Central memory CD8-positive, alpha-beta T cell (primary cell): ENCODE results near the gene STAB1.

ENCODE experiments used
- ATAC-seq: fragments of 150-1000 bp; cut with Tn5 transposase; replicated peaks from 2 replicates; pipeline ENCODE4 v1.10.0; 2022; ENCODE audit warnings: mild to moderate bottlenecking, moderate FRiP score, moderate number of reproducible peaks; ENCODE audit not compliant: poor library complexity, severe bottlenecking; ENCODE audit errors: extremely low read depth
- DNase-seq, 2 donors: peaks; one replicate each; pipeline ENCODE4 v3.0.0; 2021; ENCODE audit warnings: low spot score in 2 of 2
- H3K27ac Mint-ChIP-seq: one replicate; pipeline ENCODE4 v1.8.0; 2022; ENCODE audit warnings: low read depth, mild to moderate bottlenecking, moderate library complexity, mixed read lengths
- H3K27me3 Mint-ChIP-seq: one replicate; pipeline ENCODE4 v1.8.0; 2022; ENCODE audit warnings: mixed read lengths
- H3K36me3 Mint-ChIP-seq: one replicate; pipeline ENCODE4 v1.8.0; 2022; ENCODE audit warnings: mild to moderate bottlenecking, moderate library complexity, mixed read lengths; ENCODE audit not compliant: insufficient read depth
- H3K4me1 Mint-ChIP-seq: one replicate; pipeline ENCODE4 v1.8.0; 2022; ENCODE audit warnings: mixed read lengths
- H3K4me3 Mint-ChIP-seq: one replicate; pipeline ENCODE4 v1.8.0; 2022; ENCODE audit warnings: mild to moderate bottlenecking, moderate library complexity, mixed read lengths
- H3K9me3 Mint-ChIP-seq: one replicate; pipeline ENCODE4 v1.8.0; 2022; ENCODE audit warnings: mixed read lengths

The STAB1 gene

DNA sequence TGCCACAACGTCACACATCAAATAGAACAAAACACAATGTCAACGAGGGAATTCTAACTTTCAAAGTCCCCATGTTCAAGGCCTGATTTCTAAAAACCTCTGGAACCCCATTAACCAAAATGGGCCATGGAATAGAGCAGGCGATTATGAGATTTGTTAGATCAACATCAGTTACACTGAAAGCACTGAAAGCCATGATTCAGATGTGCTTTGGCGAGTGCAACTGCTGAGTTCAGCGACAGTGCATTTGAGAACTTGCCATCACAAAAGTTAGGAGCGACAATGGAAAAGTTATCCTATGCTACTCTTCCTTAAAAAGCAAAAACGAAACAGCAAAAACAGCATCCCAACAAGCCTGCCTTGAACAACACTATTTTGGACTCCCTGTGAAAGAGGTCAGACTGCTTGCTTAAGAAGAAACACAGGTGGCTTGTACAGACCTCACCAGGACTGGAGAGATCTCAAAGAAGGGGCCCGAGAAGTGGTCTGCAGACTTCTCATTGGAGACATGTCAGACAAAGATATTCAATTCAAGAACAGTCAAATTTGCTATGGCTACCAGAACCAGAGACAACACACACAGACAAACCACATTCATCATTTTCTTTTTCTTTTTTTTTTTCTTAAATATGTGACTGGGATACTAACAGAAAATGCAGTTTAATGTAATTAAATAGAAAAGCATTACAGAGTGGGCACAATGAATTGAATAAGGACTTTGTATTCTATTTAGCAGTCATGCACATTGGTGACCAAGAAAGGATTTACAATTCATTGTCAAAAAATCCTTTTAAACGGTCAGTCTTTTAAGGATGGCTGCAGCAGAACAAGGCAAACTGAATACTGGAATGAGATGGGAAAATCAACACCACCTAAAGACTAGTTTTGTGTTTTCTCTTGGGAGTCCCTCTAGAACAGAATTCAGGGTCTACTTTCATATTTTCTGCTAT lies 62.1 kb downstream of the STAB1 start:
- Mint-ChIP-seq H3K4me3 (no peak overlapping the region), H3K27me3 (no peaks in the 10 kb centered on the region), H3K36me3 (peaks cover 45% of the 10 kb centered on the region), H3K27ac (peak overlapping the region; percentile 46), H3K9me3 (no peaks in the 10 kb centered on the region), H3K4me1 (no peaks in the 10 kb centered on the region)
- DNase-seq (no peak), ATAC-seq (no peak)

- Mint-ChIP-seq H3K9me3 (no peaks in the 10 kb centered on the region), H3K27ac (peak overlapping the region; percentile 42), H3K36me3 (peaks cover 51% of the 10 kb centered on the region), H3K27me3 (no peaks in the 10 kb centered on the region), H3K4me1 (no peaks in the 10 kb centered on the region), H3K4me3 (no peak overlapping the region)
- DNase-seq = no peak
- no peak for ATAC-seq
Measured at GRCh38 chr3:52558436-52558835, 63.3 kb downstream of the STAB1 start.

- no peaks in the 10 kb centered on the region for H3K27me3 Mint-ChIP-seq
- DNase-seq (no peak), ATAC-seq (no peak)
- H3K4me3 Mint-ChIP-seq = no peak overlapping the region
- H3K9me3 Mint-ChIP-seq = no peaks in the 10 kb centered on the region
- peaks cover 55% of the 10 kb centered on the region for H3K36me3 Mint-ChIP-seq
- H3K27ac Mint-ChIP-seq = no peak overlapping the region
- H3K4me1 Mint-ChIP-seq = no peaks in the 10 kb centered on the region
Measured at GRCh38 chr3:52561028-52561747, 66.0 kb downstream of the STAB1 start.

- H3K27ac Mint-ChIP-seq = no peak overlapping the region
- ATAC-seq (no peak), DNase-seq (no peak)
- H3K9me3 Mint-ChIP-seq = no peaks in the 10 kb centered on the region
- H3K27me3 Mint-ChIP-seq = no peaks in the 10 kb centered on the region
- H3K36me3 Mint-ChIP-seq = peaks cover 49% of the 10 kb centered on the region
- H3K4me3 Mint-ChIP-seq = no peak overlapping the region
- no peaks in the 10 kb centered on the region for H3K4me1 Mint-ChIP-seq
Measured at GRCh38 chr3:52563984-52564383, 68.8 kb downstream of the STAB1 start.

DNA sequence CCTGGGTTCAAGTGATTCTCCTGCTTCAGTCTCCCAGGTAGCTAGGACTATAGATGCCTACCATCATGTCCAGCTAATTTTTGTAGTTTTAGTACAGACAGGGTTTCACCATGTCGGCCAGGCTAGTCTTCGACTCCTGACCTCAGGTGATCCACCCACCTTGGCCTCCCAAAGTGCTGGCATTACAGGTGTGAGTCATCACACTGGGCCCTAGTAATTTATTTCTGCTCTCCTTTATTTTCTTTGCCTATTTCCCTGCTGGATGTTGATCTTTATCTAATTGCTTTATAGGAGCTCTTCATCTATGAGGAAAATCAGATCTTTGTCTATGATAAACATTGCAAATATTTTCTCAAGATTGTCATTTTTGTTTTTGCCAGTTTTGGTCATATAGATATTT lies 72.9 kb downstream of the STAB1 start:
- Mint-ChIP-seq H3K27me3 (no peaks in the 10 kb centered on the region), H3K4me3 (no peak overlapping the region), H3K9me3 (no peaks in the 10 kb centered on the region), H3K36me3 (peaks cover 27% of the 10 kb centered on the region), H3K4me1 (no peaks in the 10 kb centered on the region), H3K27ac (no peak overlapping the region)
- DNase-seq (no peak), ATAC-seq (no peak)

- Mint-ChIP-seq H3K4me3 (no peak overlapping the region), H3K27me3 (no peaks in the 10 kb centered on the region), H3K36me3 (peaks cover 32% of the 10 kb centered on the region), H3K4me1 (no peaks in the 10 kb centered on the region), H3K27ac (no peak overlapping the region), H3K9me3 (no peaks in the 10 kb centered on the region)
- ATAC-seq = no peak
- DNase-seq = no peak
Measured at GRCh38 chr3:52570076-52570475, 74.9 kb downstream of the STAB1 start.

DNA sequence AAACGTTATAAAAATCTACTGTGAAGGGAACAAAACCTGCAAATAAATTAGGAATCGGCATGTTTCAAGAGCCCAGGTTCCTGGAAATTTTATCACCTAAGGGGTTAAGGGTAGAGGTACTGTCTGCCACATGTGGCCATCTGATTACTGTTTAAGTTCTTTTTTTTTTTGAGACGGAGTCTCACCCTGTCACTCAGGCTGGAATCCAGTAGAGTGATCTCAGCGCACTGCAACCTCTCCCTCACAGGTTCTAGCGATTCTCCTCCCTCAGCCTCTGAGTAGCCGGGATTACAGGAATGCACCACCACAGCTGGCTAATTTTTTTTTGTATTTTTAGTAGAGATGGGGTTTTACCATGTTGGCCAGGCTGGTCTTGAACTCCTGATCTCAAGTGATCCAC lies 77.1 kb downstream of the STAB1 start:
- Mint-ChIP-seq H3K27me3 (no peaks in the 10 kb centered on the region), H3K27ac (peak overlapping the region; percentile 10), H3K4me3 (no peak overlapping the region), H3K9me3 (no peaks in the 10 kb centered on the region), H3K36me3 (peaks cover 35% of the 10 kb centered on the region), H3K4me1 (no peaks in the 10 kb centered on the region)
- no peak for ATAC-seq
- no peak for DNase-seq
